Spleen (tissue), 7 donors: ENCODE measurements around the gene TBC1D16.

Experiments used
- POLR2A ChIP-seq, 3 donors: fragments of 450-650 bp; IDR thresholded peaks; one replicate each; pipeline ENCODE4 v1.5.1; 2017; ENCODE audit warnings: antibody characterized with exemption in 3 of 3, mild to moderate bottlenecking in 1 of 3
- POLR2AphosphoS5 ChIP-seq, 3 donors: sonication (generic); formaldehyde crosslinking; IDR thresholded peaks; one replicate each; pipeline ENCODE4 v1.5.1; 2017; ENCODE audit warnings: antibody characterized with exemption in 3 of 3
- TF ChIP-seq, protein P1 (sequence below), 11 experiments: fragments of 200-600 bp in 7 of 11; fragments of 450-650 bp in 4 of 11; sonication (generic) in 4 of 11; IDR thresholded peaks in 8 of 11; conservative IDR thresholded peaks in 3 of 11; 1 replicate in 7 of 11; 2 replicates in 4 of 11; pipeline versions ENCODE4 v1.4.0 to v1.8.0; 2016 to 2021; ENCODE audit warnings: antibody characterized with exemption in 11 of 11, inconsistent platforms in 4 of 11, mild to moderate bottlenecking in 1 of 11
- donor health status: DM: no; HTN: no; CAD: no; lungs with moderate emphysema.
- donor health status: DM: no; HTN: no; CAD: no.
- donor health status: DM: no; HTN: no; CAD: no.

DNA sequence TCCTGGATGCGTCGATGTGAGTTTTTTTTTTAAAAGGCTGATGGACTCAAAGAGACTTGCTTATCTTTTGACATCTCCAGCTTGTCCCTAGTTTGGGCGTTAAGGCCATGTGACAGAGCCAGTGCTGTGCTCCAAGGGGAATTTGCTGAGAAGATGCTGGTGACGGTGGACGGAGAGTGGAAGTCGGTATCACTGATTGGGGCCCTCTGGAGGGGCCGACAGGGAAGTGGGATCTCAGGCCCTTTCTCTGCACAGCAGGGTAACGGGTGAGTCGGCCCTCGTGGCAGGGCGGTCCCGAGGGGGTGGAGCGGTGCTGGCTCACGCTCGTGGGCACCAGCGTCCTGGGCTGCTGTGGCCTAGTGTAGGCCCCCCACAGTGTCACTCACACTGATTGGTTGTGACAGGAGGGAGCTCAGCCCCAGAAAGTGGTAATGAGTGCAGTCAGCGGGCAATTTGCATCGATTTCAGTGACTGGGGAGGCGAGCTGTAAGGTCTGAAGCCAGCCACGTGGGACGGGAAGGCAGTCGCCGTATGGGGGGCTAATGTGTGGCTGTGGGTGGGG lies 91.3 kb downstream of the TBC1D16 start:
- TF ChIP-seq, protein P1, sequence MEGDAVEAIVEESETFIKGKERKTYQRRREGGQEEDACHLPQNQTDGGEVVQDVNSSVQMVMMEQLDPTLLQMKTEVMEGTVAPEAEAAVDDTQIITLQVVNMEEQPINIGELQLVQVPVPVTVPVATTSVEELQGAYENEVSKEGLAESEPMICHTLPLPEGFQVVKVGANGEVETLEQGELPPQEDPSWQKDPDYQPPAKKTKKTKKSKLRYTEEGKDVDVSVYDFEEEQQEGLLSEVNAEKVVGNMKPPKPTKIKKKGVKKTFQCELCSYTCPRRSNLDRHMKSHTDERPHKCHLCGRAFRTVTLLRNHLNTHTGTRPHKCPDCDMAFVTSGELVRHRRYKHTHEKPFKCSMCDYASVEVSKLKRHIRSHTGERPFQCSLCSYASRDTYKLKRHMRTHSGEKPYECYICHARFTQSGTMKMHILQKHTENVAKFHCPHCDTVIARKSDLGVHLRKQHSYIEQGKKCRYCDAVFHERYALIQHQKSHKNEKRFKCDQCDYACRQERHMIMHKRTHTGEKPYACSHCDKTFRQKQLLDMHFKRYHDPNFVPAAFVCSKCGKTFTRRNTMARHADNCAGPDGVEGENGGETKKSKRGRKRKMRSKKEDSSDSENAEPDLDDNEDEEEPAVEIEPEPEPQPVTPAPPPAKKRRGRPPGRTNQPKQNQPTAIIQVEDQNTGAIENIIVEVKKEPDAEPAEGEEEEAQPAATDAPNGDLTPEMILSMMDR (IDR thresholded peaks at IDR 0.05 in 8 of 11, conservative IDR thresholded peaks at IDR 0.05 in 3 of 11), result no peak
- TF ChIP-seq POLR2A (IDR thresholded peaks at IDR 0.05), result no peak
- no peak for TF ChIP-seq POLR2AphosphoS5 (IDR thresholded peaks at IDR 0.05)
